HepG2 (cell line): Measurements from ENCODE around the gene JOSD1. TPM values are rescaled to one million over a fixed set of nuclear protein-coding genes. Genes with fewer than 3 reads are reported as not detected.

Experiments used
- ATAC-seq: fragments of 200-7000 bp; cut with Tn5 transposase; 3 replicates; pipeline ENCODE4 v1.9.1; 2020; ENCODE audit warnings: mild to moderate bottlenecking, moderate library complexity
- BruUV-seq: library from RNA; stranded (reverse); fragments of 400-500 nt; replicated peaks from 2 replicates; lab custom pipeline; 2021; lab: Mats Ljungman, UMichigan
- CTCF ChIA-PET: fragments of 300-600 bp; formaldehyde crosslinking; extraction: SDS; loops from one replicate; lab custom pipeline; 2021; ENCODE audit warnings: low total read pairs, inconsistent platforms, low intra/inter-chr PET ratio; lab: Yijun Ruan, JAX
- POLR2A ChIA-PET: fragments of 350-600 bp; sonication (Branson Sonifier 250); formaldehyde crosslinking; loops from one replicate; lab custom pipeline; 2020; ENCODE audit warnings: antibody characterized with exemption, inconsistent platforms; lab: Yijun Ruan, JAX
- DNase-seq: peaks from one replicate; pipeline ENCODE4 v3.0.0-alpha.2; 2015; ENCODE audit warnings: low spot score
- FAIRE-seq: peaks from 3 replicates; lab custom pipeline; 2011; peaks lifted over from hg19 to GRCh38; lab: Jason Lieb, UNC
- H2AFZ ChIP-seq: one replicate; pipeline ENCODE4 v1.6.1; 2011; ENCODE audit warnings: low read length, inconsistent platforms
- H3K27ac ChIP-seq: fragments of 300-600 bp; 3 replicates; pipeline ENCODE4 v1.8.0; 2011; ENCODE audit warnings: mixed run types, mild to moderate bottlenecking, mixed read lengths, low read length, inconsistent platforms; ENCODE audit not compliant: insufficient read depth; ENCODE audit errors: extremely low read length
- H3K27me3 ChIP-seq, 2 experiments: fragments of 200-600 bp in 1 of 2; 2 replicates in 1 of 2; 3 replicates in 1 of 2; pipeline versions ENCODE4 v1.6.0 to v1.8.0; 2011; ENCODE audit warnings: low read length in 2 of 2, mild to moderate bottlenecking in 2 of 2, moderate library complexity in 2 of 2, inconsistent platforms in 1 of 2; ENCODE audit not compliant: insufficient read depth in 2 of 2, control insufficient read depth in 1 of 2
- H3K36me3 ChIP-seq, 2 experiments: fragments of 200-600 bp in 1 of 2; replicated peaks in 1 of 2; 2 replicates in 1 of 2; 3 replicates in 1 of 2; pipeline versions ENCODE4 v1.5.1 to v1.8.0; 2011; ENCODE audit warnings: low read length in 2 of 2, inconsistent platforms in 1 of 2; ENCODE audit not compliant: insufficient read depth in 2 of 2, control insufficient read depth in 1 of 2
- H3K4me1 ChIP-seq: 2 replicates; pipeline ENCODE4 v1.5.1; 2012; ENCODE audit warnings: low read length, inconsistent platforms; ENCODE audit not compliant: insufficient read depth
- H3K4me2 ChIP-seq: 2 replicates; pipeline ENCODE4 v1.6.0; 2011; ENCODE audit warnings: low read depth, low read length, inconsistent platforms
- H3K4me3 ChIP-seq, 3 experiments: fragments of 200-600 bp in 1 of 3; sonication (generic), shearing (Covaris generic) in 1 of 3; replicated peaks in 1 of 3; 2 replicates each; pipeline ENCODE4 v1.5.1; 2011 to 2016; ENCODE audit warnings: low read length in 3 of 3, inconsistent platforms in 2 of 3, low read depth in 2 of 3, mild to moderate bottlenecking in 2 of 3, control low read depth in 1 of 3, mixed read lengths in 1 of 3; ENCODE audit not compliant: insufficient read depth in 1 of 3
- H3K79me2 ChIP-seq: one replicate; pipeline ENCODE4 v1.6.1; 2011; ENCODE audit warnings: low read length, inconsistent platforms; ENCODE audit not compliant: insufficient read depth
- H3K9ac ChIP-seq: 2 replicates; pipeline ENCODE4 v1.6.0; 2011; ENCODE audit warnings: mild to moderate bottlenecking, low read depth, low read length, inconsistent platforms; ENCODE audit not compliant: insufficient read depth
- H3K9me3 ChIP-seq: 2 replicates; pipeline ENCODE4 v1.5.1; 2012; ENCODE audit warnings: mild to moderate bottlenecking, low read length
- H4K20me1 ChIP-seq: 2 replicates; pipeline ENCODE4 v1.6.0; 2011; ENCODE audit warnings: inconsistent platforms, mild to moderate bottlenecking, low read length, moderate library complexity; ENCODE audit not compliant: insufficient read depth
- AHR ChIP-seq: IDR thresholded peaks from 2 replicates; pipeline ENCODE4 v1.6.1; 2018; ENCODE audit warnings: missing genetic modification reagents, missing compliant biosample characterization
- HMGA1 ChIP-seq: sonication (generic); formaldehyde crosslinking; conservative IDR thresholded peaks from 2 replicates; pipeline ENCODE4 v1.4.0; 2020; ENCODE audit warnings: missing genetic modification reagents
- HNRNPK ChIP-seq: fragments of 200-400 bp; formaldehyde crosslinking; IDR thresholded peaks from 2 replicates; pipeline ENCODE4 v1.6.1; 2018; ENCODE audit warnings: low read length, low read depth, moderate library complexity, mild to moderate bottlenecking; ENCODE audit not compliant: poor library complexity, severe bottlenecking
- NFIB ChIP-seq: sonication (generic); formaldehyde crosslinking; IDR thresholded peaks from 2 replicates; pipeline ENCODE4 v1.9.0; 2021; ENCODE audit warnings: missing genetic modification reagents, mild to moderate bottlenecking, borderline replicate concordance
- PHB2 ChIP-seq: fragments of 450-650 bp; IDR thresholded peaks from 2 replicates; pipeline ENCODE4 v1.6.1; 2018; ENCODE audit not compliant: partially characterized antibody
- SIN3A ChIP-seq: IDR thresholded peaks from 2 replicates; pipeline ENCODE4 v1.6.1; 2011; ENCODE audit warnings: low read depth, mild to moderate bottlenecking, control low read depth, low read length, borderline replicate concordance
- ZFP37 ChIP-seq: sonication (generic); formaldehyde crosslinking; IDR thresholded peaks from 2 replicates; pipeline ENCODE4 v1.4.0; 2020; ENCODE audit warnings: missing genetic modification reagents, borderline replicate concordance
- ZMAT3 ChIP-seq: sonication (generic); formaldehyde crosslinking; conservative IDR thresholded peaks from 2 replicates; pipeline ENCODE4 v1.7.0; 2021; ENCODE audit warnings: missing genetic modification reagents
- ZNF557 ChIP-seq: sonication (generic); formaldehyde crosslinking; IDR thresholded peaks from 2 replicates; pipeline ENCODE4 v1.4.0; 2020; ENCODE audit warnings: missing genetic modification reagents
- ZNF800 ChIP-seq: sonication (generic); formaldehyde crosslinking; IDR thresholded peaks from 2 replicates; pipeline ENCODE4 v1.4.0; 2020; ENCODE audit warnings: missing genetic modification reagents
- ZNF83 ChIP-seq: sonication (generic); formaldehyde crosslinking; IDR thresholded peaks from 2 replicates; pipeline ENCODE4 v1.4.0; 2020; ENCODE audit warnings: missing genetic modification reagents, mild to moderate bottlenecking, borderline replicate concordance
- WGBS: methylation state at CpG from one replicate; pipeline ENCODE4 v1.1.6; 2017; ENCODE audit warnings: low lambda C conversion rate; 5-methylcytosine and 5-hydroxymethylcytosine counted together
- in situ Hi-C: cut with HindIII; loops from 2 replicates; pipeline ENCODE4 v1.10.0; 2017; ENCODE audit warnings: low pct_unique_long_range_greater_than_20kb; ENCODE audit not compliant: extremely low pct_ligation_motif_present
- intact Hi-C: fragments of 100-400 bp; cut with micrococcal nuclease; formaldehyde crosslinking; loops from one replicate; pipeline ENCODE4 v1.10.0; 2022; ENCODE audit not compliant: unreplicated experiment
- polyA plus RNA-seq, 8 experiments: library from polyadenylated mRNA; depleted of rRNA in 3 of 8; stranded (reverse) in 7 of 8; unstranded in 1 of 8; fragments of >200 nt; fragmentation: Illumina TruSeq in 4 of 8; extraction: Trizol in 4 of 8; gene quantifications; 2 replicates each; pipeline versions ENCODE4 v1.2.1 to v1.2.3, GENCODE V29; 2011 to 2016; ENCODE audit warnings: low read depth in 4 of 8, missing spikeins in 1 of 8, mixed read lengths in 1 of 8; ENCODE audit not compliant: insufficient read depth in 1 of 8
- total RNA-seq, 5 experiments: library from RNA; depleted of rRNA; stranded (reverse); fragments of >200 nt; fragmentation: Illumina TruSeq; extraction: Trizol; gene quantifications; 2 replicates each; pipeline ENCODE4 v1.2.3, GENCODE V29; 2016; ENCODE audit warnings: low read depth in 1 of 5
- TF ChIP-seq, protein P1 (sequence below): sonication (generic); formaldehyde crosslinking; IDR thresholded peaks from 2 replicates; pipeline ENCODE4 v1.5.1; 2020; ENCODE audit warnings: missing genetic modification reagents, mild to moderate bottlenecking, borderline replicate concordance

The JOSD1 gene
- total and polyA plus RNA-seq, 2 of the 13 experiments (the other 11 are each of a cell fraction or from before 2014, with no cell fraction given): 31.7 to 38.4 TPM

GRCh38 chr22:38727123-38727522 is 26.4 kb upstream of the JOSD1 start:
- no peak for ATAC-seq
- 96% methylated on average over 9 of the region's 12 CpGs for WGBS

More at GRCh38 chr22:38727123-38727522, 26.4 kb upstream of the JOSD1 start:
- no peak overlapping the region for H3K9ac ChIP-seq
- no peak overlapping the region for H3K4me2 ChIP-seq
- no peaks in the 10 kb centered on the region for H3K9me3 ChIP-seq
- H3K27me3 ChIP-seq: no peaks in the 10 kb centered on the region
- intact Hi-C loops: no loop called here
- no peak overlapping the region for H3K27ac ChIP-seq
- peaks cover 8% of the 10 kb centered on the region for H4K20me1 ChIP-seq
- peaks cover 22% of the 10 kb centered on the region for H3K4me1 ChIP-seq
- no peak overlapping the region for H3K4me3 ChIP-seq
- ChIA-PET POLR2A (no interaction called here), CTCF (no interaction called here)
- DNase-seq (no peak), FAIRE-seq (no peak)
- peaks cover 36 to 86% of the 10 kb centered on the region in 2 experiments for H3K36me3 ChIP-seq
- no TSS peak for BruUV-seq
- TF ChIP-seq ZNF800 (CRISPR knock-in tag) (no peak), ZFP37 (no peak), NFIB (no peak), AHR (no peak), HMGA1 (CRISPR knock-in tag) (no peak), HNRNPK (no peak), ZMAT3 (CRISPR knock-in tag) (no peak), ZNF557 (CRISPR knock-in tag) (no peak), ZNF83 (no peak), PHB2 (no peak), SIN3A (no peak)
- TF ChIP-seq, protein P1, sequence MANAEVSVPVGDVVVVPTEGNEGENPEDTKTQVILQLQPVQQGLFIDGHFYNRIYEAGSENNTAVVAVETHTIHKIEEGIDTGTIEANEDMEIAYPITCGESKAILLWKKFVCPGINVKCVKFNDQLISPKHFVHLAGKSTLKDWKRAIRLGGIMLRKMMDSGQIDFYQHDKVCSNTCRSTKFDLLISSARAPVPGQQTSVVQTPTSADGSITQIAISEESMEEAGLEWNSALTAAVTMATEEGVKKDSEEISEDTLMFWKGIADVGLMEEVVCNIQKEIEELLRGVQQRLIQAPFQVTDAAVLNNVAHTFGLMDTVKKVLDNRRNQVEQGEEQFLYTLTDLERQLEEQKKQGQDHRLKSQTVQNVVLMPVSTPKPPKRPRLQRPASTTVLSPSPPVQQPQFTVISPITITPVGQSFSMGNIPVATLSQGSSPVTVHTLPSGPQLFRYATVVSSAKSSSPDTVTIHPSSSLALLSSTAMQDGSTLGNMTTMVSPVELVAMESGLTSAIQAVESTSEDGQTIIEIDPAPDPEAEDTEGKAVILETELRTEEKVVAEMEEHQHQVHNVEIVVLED: no peak
- H2AFZ ChIP-seq: no peak overlapping the region
- in situ Hi-C loops: no loop called here
- H3K79me2 ChIP-seq: no peaks in the 10 kb centered on the region
